B cell (primary cell): Measurements from ENCODE around the gene NETO2.

Experiments used
- EZH2 ChIP-seq: IDR thresholded peaks from 2 replicates; pipeline ENCODE4 v1.6.1; 2012; ENCODE audit warnings: borderline replicate concordance, low read depth, mild to moderate bottlenecking, moderate library complexity, low read length; ENCODE audit not compliant: insufficient read depth, poor library complexity, severe bottlenecking
- TF ChIP-seq, protein P1 (sequence below): fragments of 200-600 bp; IDR thresholded peaks from one replicate; pipeline ENCODE4 v1.8.0; 2022; ENCODE audit warnings: antibody characterized with exemption, mild to moderate bottlenecking

DNA sequence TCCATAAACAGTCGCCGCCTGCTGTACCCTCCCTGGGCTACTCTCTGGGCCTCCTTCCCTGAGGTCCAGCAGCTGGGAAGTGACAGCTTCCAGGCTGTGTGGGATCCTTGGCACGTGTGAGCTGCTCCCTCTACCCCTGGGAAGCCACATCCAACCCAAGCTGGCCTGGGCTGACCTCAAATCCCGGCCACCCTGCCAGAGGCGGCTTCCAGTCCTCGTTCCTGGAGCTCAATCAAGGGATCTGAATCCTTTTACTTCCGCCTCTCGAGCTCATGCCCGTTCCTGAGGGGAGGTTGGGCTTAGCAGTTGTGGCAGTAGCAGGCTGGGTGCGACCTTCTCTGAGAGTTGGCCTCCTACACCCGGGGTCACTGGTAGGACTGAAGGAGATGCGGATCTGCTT, 82.5 kb downstream of the NETO2 start:
- no peak for TF ChIP-seq EZH2
- TF ChIP-seq, protein P1, sequence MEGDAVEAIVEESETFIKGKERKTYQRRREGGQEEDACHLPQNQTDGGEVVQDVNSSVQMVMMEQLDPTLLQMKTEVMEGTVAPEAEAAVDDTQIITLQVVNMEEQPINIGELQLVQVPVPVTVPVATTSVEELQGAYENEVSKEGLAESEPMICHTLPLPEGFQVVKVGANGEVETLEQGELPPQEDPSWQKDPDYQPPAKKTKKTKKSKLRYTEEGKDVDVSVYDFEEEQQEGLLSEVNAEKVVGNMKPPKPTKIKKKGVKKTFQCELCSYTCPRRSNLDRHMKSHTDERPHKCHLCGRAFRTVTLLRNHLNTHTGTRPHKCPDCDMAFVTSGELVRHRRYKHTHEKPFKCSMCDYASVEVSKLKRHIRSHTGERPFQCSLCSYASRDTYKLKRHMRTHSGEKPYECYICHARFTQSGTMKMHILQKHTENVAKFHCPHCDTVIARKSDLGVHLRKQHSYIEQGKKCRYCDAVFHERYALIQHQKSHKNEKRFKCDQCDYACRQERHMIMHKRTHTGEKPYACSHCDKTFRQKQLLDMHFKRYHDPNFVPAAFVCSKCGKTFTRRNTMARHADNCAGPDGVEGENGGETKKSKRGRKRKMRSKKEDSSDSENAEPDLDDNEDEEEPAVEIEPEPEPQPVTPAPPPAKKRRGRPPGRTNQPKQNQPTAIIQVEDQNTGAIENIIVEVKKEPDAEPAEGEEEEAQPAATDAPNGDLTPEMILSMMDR, result no peak
